Midbrain (tissue), 1 donor: ENCODE results near the gene KCNIP1.

ENCODE experiments used
- DNase-seq: peaks from one replicate; lab custom pipeline; 2025; lab: John Stamatoyannopoulos, UW

The KCNIP1 gene

GRCh38 chr5:170782438-170782837 lies 278.6 kb downstream of the KCNIP1 start:
- DNase-seq, result no peak

DNA sequence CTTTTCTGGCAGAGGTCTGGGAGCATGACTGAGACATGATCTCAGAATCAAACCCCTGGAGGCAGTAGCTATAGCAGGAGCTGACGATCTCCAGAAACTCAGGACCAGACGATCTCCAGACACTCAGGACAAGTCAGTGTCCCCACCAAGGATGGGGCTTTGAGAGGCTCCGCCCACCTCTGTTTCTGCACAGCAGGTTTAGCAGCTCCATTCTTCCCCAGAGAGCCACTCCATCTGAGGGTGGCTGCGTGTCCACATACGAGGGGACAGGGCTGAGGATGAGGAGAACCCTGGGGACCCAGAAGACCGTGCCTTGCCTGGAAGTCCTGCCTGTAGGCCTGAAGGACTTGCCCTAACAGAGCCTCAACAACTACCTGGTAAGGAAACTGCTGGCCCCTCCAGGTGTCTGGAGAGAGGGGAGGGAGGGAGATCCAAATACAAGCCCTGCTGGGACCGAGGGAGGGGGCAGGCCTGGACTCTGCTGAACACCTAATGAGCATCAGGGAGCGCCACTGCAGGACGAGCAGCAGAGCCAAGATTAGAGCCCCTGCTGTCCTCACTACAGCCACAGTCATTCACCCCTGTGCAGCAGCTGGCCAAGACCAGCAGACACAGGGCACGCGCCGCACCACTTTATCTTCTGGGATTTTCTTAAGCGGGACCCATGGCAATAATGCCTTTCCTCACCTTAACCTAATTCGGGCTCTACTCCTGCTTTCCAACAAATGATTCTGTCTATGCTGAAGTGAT lies 279.9 kb downstream of the KCNIP1 start, which contains the start of gene GABRP:
Gene GABRP (plus strand): TSS at position 228 of the 750 bp plus-strand sequence. CDS start 4,891 bp downstream, outside the sequence.
- DNase-seq, result no peak

- DNase-seq, result no peak
Measured at GRCh38 chr5:170785416-170785815, 281.6 kb downstream of the KCNIP1 start.
